Dermis microvascular lymphatic vessel endothelial cell (primary cell): ENCODE data around the gene APOB. TPM values are rescaled to one million over a fixed set of nuclear protein-coding genes. Genes with fewer than 3 reads are reported as not detected.

Experiments
- DNase-seq, 2 donors: peaks; one replicate each; pipeline versions ENCODE4 v3.0.0 to v3.0.0-alpha.2; 2010; ENCODE audit warnings: low read depth in 2 of 2
- total RNA-seq: library from RNA; depleted of rRNA; stranded (reverse); fragments of >200 nt; gene quantifications from 2 replicates; pipeline ENCODE4 v1.2.1, GENCODE V29; 2014

The APOB gene
- total RNA-seq, 1 donor from 2014 or later, result under 0.01 TPM

GRCh38 chr2:21050164-21050563 lies 6.3 kb upstream of the APOB start:
- no peak for DNase-seq

- DNase-seq, result no peak
These were observed 3.5 kb upstream of the APOB start for GRCh38 chr2:21047141-21048009.

DNA sequence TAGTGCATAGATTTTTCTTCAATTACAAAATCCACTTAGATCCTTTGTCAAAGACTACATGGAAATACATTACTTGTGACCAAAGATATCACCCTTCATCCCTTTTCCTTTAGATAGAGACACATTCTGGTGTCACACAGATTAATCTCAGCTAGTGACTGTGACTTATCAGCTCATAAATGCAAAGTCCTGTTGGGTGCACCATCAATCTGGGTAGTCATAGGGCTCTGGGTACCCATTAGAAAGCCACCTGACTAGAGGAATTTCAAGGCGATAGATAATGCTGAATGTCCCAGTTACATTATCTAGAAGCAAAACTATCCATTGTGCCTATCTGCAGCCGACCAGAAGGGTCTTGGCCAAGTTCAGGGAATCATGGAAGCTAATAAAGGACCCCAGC lies 2.6 kb upstream of the APOB start:
- DNase-seq, result no peak

GRCh38 chr2:21044694-21045371 lies 960 bp upstream of the APOB start:
- DNase-seq, result peak in 1 of 2 donors; percentile 28

DNA sequence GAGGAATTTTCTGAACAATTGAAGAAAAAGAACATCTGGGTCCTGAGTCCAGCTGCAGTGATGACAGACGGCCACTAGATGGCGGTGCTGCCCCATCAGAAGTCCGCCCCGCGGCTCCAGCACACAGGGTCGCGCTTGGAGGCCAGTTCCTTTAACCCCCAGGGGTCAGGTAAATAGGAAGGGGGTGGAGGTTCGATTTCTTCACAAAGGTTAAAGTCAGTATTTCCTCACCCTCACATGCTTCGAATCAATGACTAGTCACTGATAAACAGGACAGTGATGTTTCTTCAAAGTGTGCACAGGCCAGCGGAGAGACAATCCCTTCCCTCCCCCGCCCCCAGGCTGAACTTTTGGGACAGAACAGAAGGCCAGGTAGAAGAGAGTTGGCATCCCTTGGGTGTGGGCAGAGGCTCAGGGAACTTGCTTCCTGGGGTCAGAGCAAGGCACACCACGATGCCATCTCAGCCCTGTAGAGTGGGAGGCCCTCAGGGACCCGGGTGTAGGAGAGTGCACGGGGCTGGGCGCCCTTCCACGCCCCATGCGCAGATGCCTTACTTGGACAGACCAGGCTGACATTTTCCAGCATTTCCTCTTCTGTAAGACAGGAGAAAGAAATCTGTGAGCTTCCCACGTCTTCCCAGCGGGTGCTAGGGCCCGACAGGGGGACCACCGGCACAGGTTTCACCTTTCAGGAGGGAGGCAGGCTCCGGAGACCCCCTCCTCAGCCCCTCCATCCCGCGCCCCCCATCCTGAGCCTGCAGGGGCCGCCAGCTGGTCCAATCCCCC lies 722 bp downstream of the APOB start:
- peak; percentile 10 to 53 for DNase-seq

GRCh38 chr2:21042708-21042957 lies 1.2 kb downstream of the APOB start:
- DNase-seq, result no peak

GRCh38 chr2:21041943-21042707 lies 1.7 kb downstream of the APOB start:
- DNase-seq, result no peak

GRCh38 chr2:21041462-21041861 lies 2.4 kb downstream of the APOB start:
- no peak for DNase-seq

DNA sequence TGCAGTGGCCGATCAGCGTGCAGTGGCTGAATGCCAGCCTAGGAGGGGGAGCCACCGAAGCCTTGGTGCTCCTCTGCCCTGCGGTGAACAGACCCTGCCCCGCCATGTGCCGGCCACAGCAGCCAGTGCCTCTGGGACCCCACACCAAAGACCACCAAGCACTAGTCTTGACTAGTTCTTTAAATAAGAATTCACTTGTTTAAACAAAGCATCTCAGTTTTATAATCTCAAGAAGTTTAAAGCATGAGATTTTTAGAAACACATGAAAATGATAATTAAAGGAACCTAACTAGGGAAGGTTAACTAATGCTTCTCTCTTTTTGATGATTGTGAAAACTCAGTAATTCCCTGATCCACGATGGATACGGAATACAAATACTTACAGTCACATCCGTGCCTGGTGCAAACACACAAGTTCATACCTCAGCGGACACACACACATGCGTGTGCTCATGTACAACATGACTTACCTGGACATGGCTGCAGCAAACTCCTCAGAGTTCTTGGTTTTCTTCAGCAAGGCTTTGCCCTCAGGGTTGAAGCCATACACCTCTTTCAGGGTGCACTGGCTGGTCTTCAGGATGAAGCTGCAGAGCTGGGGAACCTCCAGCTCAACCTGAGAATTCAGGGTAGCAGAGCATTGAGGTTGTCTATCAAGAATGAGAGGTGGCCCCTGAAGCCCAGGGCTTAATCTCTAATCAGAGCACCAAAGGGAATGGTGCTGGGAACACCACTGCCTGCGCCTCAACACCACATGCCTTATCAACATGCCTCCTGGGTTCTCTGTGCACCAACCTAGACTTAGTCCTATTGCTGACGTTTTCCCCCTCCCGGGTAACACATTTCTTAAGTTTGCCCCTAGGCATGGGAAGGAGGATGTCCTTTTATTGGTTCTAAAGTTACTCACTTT lies 3.1 kb downstream of the APOB start:
- no peak for DNase-seq

DNA sequence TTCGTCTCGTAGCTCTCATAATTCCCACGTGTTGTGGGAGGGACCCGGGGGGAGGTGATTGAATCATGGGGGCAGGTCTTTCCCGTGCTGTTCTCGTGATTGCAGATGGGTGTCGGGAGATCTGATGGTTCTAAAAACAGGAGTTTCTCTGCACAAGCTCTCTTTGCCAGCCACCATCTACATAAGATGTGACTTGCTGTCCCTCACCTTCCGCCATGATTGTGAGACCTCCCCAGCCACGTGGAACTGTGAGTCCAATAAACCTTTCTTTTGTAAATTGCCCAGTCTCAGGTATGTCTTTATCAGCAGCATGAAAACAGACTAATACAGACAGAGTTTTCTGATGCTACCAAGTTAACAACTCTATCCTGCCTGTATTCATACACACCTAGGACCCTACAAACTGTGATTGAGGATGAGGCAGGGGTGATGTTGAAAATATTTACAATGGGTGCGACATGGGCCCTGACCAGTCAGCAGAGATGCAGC lies 3.9 kb downstream of the APOB start:
- DNase-seq, result no peak

- DNase-seq, result no peak
These were observed 4.8 kb downstream of the APOB start for GRCh38 chr2:21039080-21039556.

GRCh38 chr2:21038403-21039073 lies 5.3 kb downstream of the APOB start:
- no peak for DNase-seq

GRCh38 chr2:21037671-21038108 lies 6.2 kb downstream of the APOB start:
- no peak for DNase-seq

DNA sequence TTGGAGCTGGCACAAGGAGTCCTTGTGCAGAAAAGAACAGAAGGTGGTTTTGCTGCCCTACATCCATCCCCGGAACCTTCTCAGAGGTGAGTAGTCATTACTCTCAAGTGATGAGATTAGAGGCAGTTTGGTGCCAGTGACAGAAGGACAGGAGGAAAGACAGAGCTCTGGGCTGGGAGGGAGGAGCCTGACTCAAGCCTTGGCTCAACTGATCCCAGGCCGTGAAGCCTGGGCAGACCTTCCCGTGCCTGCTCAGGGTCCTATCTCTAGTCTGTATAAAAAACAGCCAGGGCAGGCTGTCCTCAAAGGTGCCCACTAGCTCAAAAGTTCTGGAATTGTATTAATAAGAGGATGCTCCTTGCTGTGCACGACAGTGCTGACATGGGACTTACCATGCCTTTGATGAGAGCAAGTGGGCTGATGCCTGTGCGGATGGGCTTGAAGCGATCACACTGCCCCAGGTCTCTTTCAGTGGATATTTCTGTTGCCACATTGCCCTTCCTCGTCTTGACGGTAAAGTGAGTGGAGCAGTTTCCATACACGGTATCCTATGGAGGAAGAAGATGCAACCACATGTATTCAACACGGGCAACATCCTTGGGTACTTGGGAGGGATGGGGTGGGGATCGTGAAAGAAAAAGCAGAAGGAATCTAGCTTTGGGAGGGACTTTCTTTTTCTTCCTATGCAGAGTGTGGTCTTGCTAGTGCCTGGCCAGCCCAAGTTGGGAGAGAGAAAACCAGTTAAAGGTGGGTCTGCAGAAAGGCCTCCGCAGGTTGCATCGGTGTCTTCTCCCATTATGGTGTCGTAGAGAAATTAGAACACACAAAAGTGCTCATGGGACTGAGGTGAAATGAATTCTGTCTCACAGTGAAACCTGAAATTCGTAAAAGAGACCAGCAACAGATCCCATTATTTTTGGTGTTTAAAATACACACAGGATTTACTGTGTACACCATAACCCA lies 6.9 kb downstream of the APOB start:
- no peak for DNase-seq

DNA sequence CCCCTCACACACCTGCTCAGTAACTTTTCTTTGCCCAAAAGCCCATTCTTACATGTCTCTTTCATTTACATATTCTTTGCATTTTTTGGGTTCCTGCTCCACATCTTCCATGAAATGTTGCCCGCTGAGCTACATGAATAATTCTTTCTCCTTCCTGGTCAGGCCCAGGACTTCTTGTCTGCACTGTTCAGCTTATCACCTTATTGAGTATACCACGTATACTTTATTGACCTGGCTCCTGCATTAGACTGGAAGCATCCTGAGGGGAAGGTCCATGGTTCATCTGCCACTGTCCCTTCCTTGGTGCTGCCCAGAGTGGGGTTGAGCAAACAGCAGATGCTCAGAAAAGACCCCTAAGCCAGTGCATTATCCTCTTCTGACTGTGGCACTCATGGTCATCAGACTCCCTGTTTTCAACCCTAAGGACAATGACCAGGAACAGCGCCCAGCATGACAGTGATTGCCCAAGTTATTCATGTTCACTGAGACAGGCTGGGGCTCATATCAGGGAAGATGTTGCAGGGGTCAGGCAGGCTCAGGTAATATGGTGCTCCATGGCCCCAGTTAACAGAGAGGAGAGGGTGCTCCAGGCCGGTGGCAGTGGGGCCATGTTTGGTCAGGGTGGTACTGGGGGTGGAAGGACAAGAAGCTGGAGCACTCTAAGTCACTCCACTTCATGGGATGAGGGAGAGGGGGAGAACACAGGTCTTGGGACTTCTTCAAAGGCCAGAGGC lies 7.7 kb downstream of the APOB start:
- no peak for DNase-seq

DNA sequence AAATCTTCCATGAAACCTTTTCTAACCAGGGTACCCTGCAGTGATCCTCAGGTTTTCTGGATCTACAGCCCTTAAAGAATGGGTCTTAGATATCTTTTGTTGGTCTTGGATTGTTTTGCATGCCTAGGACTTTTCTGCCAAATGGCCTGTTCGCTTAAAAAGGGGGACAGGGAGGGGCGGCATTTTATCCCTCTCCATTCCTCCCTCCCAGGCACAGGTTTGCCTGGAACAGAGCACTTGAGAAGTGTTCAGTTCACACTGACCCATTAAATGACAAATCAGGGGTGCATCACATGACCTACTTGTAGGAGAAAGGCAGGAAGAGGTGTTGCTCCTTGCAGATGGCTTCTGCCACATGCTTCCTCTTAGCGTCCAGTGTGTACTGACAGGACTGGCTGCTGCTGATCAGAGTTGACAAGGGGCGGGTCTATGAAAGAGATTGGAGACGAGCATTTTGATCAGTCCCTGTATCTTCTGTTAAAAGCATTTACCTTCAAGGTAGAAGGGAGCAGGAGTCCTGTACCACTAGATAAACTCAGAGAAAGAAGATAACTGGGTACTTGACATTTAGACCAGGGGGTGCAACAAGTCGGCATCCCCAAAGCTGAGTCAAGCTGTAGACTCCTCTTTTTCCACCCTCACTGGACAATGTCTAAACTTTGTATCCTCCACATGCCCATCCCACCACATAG lies 8.4 kb downstream of the APOB start:
- no peak for DNase-seq

GRCh38 chr2:21034972-21035279 lies 8.9 kb downstream of the APOB start:
- DNase-seq, result no peak
